GM18861 (cell line): Measurements from ENCODE around the gene DDX59.
A peak's percentile ranks its signal among the peaks of the same experiment; 100 is the strongest.
"Not testable (repeated sequence)": the region's sequence is repeated elsewhere in the genome, so short reads cannot be mapped to it uniquely, and the experiment has no call there.

ENCODE experiments used
- ATAC-seq: cut with Tn5 transposase; IDR thresholded peaks from one replicate; pipeline ENCODE4 v1.9.1; 2021; ENCODE audit not compliant: unreplicated experiment

The DDX59 gene

DNA sequence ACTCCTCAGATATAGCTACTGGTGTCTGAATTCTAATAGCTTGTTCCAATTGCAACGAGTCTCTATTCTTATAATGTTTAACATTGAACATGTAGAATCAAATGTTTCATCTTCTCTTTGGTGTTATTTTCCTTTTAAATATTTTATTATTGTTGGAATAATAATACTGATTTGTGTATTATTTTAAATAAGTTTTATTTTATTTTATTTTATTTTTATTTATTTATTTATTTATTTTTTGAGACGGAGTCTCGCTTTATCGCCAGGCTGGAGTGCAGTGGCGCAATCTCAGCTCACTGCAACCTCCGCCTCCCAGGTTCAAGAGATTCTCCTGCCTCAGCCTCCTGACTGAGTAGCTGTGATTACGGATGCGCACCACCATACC, 39.2 kb downstream of the DDX59 start:
- ATAC-seq = not testable (repeated sequence)

DNA sequence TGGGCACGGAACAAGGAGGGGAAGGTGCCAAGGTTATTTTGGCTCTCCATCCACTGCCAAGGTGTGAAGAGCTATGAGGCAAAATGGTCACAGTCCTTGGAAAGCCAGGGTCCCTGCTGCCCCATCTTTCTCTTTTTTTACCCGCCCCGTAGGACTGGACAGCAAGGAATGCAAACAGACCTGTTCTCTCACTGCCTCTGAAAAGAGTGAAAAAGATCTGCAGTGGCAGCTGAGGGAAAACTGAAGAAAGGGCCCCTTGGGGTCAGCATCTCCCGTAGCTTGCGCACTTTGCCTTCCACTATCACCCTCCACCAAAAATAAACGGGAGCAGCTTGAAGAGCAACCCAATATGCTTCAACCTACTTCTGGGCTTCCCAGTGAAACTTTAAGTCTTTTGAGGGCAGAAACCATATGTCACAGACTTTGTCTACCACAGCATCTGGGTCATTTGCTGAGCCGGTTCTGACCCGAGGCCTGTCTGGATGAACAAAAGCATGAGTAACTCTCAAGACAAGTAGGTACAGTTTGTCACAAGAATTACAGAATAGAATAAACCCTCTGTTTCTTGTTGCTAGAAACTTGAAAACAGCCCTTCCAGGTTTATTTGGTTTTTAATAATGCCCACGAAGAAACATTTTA, 39.7 kb downstream of the DDX59 start:
- no peak for ATAC-seq

DNA sequence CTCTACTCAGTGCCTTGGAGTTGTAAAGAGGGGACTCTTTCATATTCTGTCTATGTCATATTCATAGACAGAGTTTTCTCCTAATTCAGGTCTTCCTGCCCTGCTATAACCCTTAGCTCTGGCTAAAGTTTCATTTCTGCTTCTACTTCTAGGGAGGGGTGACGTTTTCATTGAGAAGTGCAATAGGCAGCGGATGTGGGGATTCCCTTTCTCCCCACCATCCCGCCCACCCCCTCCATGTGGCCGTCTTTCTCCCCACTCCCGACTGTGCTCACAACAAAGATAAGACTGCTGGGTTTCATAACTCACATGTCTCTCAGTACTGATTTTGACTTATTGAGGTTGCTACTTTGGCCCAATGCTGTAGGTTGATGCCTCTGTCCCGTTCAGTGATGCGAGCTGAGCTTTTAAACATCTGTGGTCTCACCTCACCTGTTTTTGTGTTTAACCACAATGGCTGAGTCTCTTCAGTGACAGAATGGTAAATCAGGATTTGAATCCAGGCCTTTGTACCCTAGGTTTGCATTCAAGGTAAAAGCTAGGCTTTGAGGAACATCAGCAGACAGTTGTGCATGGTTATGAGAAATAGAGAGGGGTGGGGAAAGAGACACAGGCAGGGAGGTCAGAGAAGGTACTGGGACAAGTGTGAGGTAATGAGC, 41.4 kb downstream of the DDX59 start:
- ATAC-seq = peak; percentile 66

DNA sequence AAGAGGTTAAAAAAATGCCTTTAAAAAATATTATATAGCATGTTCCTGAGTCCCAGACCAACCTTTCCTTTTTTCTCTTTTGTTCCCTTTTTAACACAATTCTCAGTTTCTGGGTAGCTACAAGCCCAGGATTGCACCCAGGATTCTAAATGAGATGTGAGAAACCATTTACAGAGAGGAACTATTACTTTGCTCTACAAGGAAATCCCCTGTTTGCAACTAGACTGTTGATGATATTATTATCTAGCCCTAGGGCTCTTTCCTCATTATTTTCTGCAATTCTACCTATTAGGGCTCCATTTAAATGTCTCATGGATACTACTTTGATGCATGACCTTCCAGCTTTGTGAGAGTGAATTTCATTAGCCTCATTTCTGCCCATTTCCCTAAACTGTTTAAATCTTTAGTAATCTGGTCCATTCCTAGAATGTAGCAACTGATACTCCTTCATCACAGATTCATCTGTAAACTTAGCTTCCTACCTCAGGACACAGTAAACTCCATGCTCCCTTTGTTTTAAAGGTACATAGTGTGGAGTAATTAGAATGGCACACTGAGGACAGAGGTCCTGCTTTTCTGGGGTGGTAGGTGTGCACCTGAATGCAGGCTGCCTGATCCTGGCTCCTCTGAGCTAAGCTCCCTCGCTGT, 42.0 kb downstream of the DDX59 start:
- no peak for ATAC-seq

DNA sequence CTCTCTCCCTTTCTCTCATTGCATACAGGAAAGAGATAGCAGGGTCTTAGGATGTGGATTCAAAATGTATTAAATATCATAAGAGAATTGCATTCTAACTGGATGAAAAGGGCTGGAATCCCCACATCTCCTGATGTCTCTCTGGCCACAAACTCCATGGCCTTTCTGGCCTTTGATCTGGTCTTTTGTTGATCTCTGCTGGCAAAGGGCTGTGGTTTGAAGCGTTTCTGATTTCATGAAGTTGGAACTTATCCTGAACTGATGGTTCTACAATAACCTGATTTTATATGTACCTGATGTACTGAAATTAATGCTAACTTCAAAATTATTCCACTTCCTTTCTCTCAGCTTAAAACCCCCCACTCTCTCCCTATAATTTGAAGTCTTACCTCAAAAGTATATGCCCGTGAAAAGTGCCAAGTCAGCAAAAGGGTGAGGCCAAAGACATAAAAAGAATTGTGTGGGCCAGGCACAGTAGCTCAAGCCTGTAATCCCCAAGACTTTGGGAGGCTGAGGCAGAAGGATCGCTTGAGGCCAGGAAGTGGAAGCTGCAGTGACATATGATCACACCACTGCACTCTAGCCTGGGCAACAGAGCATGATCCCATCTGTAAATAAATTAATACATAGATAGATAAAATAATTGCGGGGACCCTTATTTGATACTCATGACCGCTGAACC, 42.7 kb downstream of the DDX59 start:
- ATAC-seq = no peak

DNA sequence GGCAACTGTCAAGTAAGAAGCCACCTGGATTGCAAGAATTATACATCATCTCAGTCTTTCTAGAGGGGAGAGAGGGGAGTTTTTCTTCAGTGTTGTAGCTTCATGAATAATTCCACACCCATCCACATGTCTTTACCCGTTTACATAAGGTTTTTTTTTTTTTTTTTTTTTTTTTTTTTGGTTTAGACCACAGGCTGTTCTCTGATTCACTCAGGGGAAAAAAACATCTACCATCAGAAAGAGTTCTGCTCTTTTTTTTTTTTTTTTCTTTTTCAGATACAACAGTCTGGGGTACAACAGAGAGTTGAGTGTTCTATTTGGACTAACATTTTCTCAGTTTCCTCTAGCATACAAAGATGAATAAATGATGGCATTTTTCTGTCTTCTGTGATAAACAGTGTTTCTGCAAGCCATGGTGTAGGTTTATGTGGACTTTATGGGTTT, 44.3 kb downstream of the DDX59 start:
- ATAC-seq = peak; percentile 24

DNA sequence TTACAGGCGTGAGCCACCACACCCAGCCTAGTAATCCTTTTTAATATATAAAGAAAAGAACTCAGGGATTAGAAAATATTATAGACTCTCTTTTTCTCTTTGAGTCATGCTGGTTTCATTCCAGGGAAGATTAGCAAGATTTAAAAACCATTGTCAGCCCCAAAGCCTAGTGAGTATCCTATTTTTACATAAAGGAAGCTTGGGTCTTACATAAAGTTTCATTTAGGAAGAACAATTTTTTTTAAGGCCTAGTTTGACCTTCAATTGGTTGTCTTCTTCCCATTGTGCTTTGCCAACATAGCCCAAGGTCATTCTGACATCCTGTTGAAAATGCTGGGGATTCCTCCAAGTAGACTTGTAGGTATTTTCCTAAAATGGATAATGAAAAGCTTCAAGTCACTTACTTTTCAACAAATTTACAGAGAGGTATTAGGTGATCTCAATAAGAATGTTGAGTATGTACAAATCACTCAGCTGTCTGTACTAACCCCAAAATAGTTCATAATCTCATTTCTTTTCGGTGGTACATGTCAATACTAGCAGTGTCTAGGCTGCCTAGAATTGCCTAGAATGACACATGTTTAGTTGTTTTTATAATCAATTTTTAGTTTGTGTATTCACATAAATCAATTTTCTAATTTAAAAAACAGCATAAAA, 44.9 kb downstream of the DDX59 start:
- no peak for ATAC-seq

DNA sequence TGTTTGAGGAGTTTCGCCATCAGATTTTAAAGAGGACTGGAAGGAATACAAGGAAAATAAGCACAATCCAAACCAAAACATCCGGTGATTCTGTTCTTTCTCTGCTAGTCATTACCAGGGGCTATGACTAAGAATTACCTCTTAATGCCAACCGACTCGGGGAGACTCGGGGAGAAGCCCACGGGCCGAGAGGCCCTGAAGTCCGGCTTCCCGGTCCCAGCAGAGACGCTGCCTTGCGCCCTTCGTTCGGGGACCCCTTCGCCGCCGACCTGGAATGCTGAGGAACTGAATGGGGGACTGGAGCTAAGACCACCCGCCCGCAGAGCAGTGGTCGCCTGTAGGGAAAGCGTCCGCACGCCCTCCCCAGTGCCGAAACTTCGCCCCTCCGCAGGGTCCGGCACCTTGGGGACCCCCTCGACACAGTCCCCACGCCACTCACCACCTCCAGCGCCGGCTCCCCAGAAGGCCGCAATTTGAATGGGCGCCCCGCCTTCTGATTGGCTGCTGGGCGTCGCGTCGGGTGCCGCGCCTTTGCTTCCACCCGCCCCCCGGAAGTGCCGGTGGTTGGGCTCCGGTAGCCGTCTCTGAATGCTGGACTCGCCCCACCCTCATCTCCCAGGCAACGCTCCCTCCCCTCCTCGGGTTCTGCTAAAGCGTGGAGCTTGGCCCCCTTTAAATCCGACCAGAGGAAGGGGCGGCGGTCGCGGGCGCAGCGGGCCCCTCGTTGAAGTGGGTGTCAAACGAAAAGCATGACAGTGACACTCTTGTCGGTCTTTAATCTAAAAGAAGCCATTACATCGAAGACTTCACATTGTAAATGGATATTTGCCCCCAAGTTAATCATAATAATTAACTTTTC, 49.2 kb downstream of the DDX59 start, which contains the start of gene KIF14:
Gene KIF14 (minus strand): TSS at position 479 of the 859 bp plus-strand sequence. CDS start 2,028 bp downstream, outside the sequence.
- ATAC-seq = peak; percentile 78

DNA sequence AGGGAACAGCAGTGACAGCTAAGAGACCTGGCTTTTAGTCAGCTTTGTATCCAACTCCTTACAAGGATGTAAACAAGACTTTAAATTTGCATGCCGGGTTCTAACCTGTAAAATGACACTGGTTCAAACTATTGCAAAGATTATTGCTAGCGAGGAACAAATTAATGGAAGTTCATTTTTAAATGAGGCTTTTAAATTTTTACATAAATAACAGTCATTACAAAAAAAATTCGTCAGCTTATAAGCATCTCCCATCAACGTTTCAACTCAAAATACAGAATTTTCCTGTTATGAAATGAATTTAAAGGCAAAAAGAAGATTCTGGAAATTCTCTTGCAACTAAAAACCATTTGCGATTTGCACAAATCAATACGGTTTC, 49.8 kb downstream of the DDX59 start:
- ATAC-seq = no peak

DNA sequence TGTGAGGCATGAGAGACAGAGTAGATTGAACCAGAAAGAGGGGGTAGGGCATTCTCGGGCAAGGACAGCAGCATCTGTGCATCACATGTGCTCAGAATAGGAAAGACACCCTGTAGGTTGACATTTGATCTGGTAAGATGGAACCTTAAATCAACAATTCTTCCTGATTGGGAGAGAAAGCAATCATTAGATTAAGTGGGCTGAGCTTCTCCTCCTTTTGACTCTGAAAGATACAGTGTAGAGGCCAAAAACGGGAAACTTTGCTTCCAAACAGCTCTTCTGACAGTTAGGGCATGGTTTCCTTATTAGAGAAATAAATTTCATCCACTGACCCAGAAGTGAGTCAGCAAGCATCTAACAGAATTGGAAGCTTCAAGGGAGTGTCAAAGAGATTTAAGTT, 58.9 kb downstream of the DDX59 start:
- no peak for ATAC-seq

DNA sequence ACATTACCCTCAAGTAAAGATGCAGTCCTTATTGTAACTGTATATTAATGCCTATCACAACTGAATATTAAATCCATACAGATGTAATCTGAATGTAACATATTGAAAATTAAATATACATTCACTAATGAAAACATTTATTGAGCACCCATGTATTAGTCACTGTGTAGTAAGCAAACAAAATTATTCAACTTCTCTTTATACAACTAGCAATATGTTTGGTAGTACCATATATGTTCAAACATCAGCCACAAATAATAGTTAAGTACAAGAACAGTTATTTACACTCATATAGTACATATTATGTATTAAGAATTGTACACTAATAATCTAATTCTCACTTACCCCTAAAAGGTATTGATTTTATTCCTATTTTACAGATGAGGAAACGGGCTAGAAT, 67.1 kb downstream of the DDX59 start:
- ATAC-seq = no peak
